WI38 (cell line): ENCODE measurements around the gene LRMDA.

Experiments
- H3K4me3 ChIP-seq: 2 replicates; pipeline ENCODE4 v1.5.1; 2011; ENCODE audit warnings: low read depth, mild to moderate bottlenecking, control low read depth, low read length
- CTCF ChIP-seq: IDR thresholded peaks from 2 replicates; pipeline ENCODE4 v1.5.1; 2012; ENCODE audit warnings: low read depth, mild to moderate bottlenecking, control low read depth, low read length

Gene LRMDA

GRCh38 chr10:75956624-75957023 is 525.2 kb downstream of the LRMDA start:
- H3K4me3 ChIP-seq = no peak overlapping the region
- TF ChIP-seq CTCF = no peak

GRCh38 chr10:75957314-75958120 is 526.1 kb downstream of the LRMDA start:
- no peak for TF ChIP-seq CTCF

GRCh38 chr10:75959209-75959608 is 527.8 kb downstream of the LRMDA start:
- no peak for TF ChIP-seq CTCF
- no peak overlapping the region for H3K4me3 ChIP-seq

More at GRCh38 chr10:75957314-75958120, 526.1 kb downstream of the LRMDA start:
- no peak overlapping the region for H3K4me3 ChIP-seq

GRCh38 chr10:75959912-75960311 is 528.5 kb downstream of the LRMDA start:
- TF ChIP-seq CTCF = no peak
- H3K4me3 ChIP-seq = no peak overlapping the region

- H3K4me3 ChIP-seq = no peak overlapping the region
- TF ChIP-seq CTCF = no peak
These were observed 531.1 kb downstream of the LRMDA start for GRCh38 chr10:75962395-75963061.

- H3K4me3 ChIP-seq = no peak overlapping the region
- TF ChIP-seq CTCF = no peak
These were observed 536.1 kb downstream of the LRMDA start for GRCh38 chr10:75967491-75967890.

- H3K4me3 ChIP-seq = no peak overlapping the region
- no peak for TF ChIP-seq CTCF
These were observed 537.6 kb downstream of the LRMDA start for GRCh38 chr10:75969031-75969430.
